ENCODE data around the gene OBP2A.

OBP2A gene

GRCh38 chr9:135551456-135551855 lies 5.5 kb downstream of the OBP2A start:
- no peak for DNase-seq (ENCODE audit: low read depth in 2 of 2)

GRCh38 chr9:135552021-135552697 lies 6.2 kb downstream of the OBP2A start:
- DNase-seq (ENCODE audit: low read depth in 2 of 2), result no peak

- no peak for DNase-seq (ENCODE audit: low read depth in 2 of 2)
These were observed 6.8 kb downstream of the OBP2A start for GRCh38 chr9:135552698-135553171.

- DNase-seq (ENCODE audit: low read depth in 2 of 2), result no peak
These were observed 8.8 kb downstream of the OBP2A start for GRCh38 chr9:135554718-135555117.

- no peak for DNase-seq (ENCODE audit: low read depth in 2 of 2)
These were observed 9.3 kb downstream of the OBP2A start for GRCh38 chr9:135555203-135555602.

GRCh38 chr9:135555910-135556309 lies 10.0 kb downstream of the OBP2A start:
- DNase-seq (ENCODE audit: low read depth in 2 of 2), result no peak

- no peak for DNase-seq (ENCODE audit: low read depth in 2 of 2)
These were observed 13.7 kb downstream of the OBP2A start for GRCh38 chr9:135559606-135560005.

- no peak for DNase-seq (ENCODE audit: low read depth in 2 of 2)
These were observed 15.7 kb downstream of the OBP2A start, which contains the start of gene PAEP for GRCh38 chr9:135561391-135562234. PAEP (plus strand) TSS chr9:135561756.

- no peak for DNase-seq (ENCODE audit: low read depth in 2 of 2)
These were observed 16.4 kb downstream of the OBP2A start for GRCh38 chr9:135562235-135562745.

GRCh38 chr9:135563039-135563476 lies 17.1 kb downstream of the OBP2A start:
- no peak for DNase-seq (ENCODE audit: low read depth in 2 of 2)

- no peak for DNase-seq (ENCODE audit: low read depth in 2 of 2)
These were observed 17.9 kb downstream of the OBP2A start for GRCh38 chr9:135563858-135564257.

GRCh38 chr9:135565141-135565628 lies 19.3 kb downstream of the OBP2A start:
- no peak for DNase-seq (ENCODE audit: low read depth in 2 of 2)

GRCh38 chr9:135565636-135566035 lies 19.7 kb downstream of the OBP2A start:
- no peak for DNase-seq (ENCODE audit: low read depth in 2 of 2)

- DNase-seq (ENCODE audit: low read depth in 2 of 2), result no peak
These were observed 20.6 kb downstream of the OBP2A start for GRCh38 chr9:135566552-135566951.

GRCh38 chr9:135567311-135567710 lies 21.4 kb downstream of the OBP2A start:
- DNase-seq (ENCODE audit: low read depth in 2 of 2), result no peak

GRCh38 chr9:135568026-135568425 lies 22.1 kb downstream of the OBP2A start:
- no peak for DNase-seq (ENCODE audit: low read depth in 2 of 2)

GRCh38 chr9:135570456-135570855 lies 24.5 kb downstream of the OBP2A start:
- DNase-seq (ENCODE audit: low read depth in 2 of 2), result no peak

- no peak for DNase-seq (ENCODE audit: low read depth in 2 of 2)
These were observed 26.3 kb downstream of the OBP2A start for GRCh38 chr9:135572233-135572632.

GRCh38 chr9:135573124-135573523 lies 27.2 kb downstream of the OBP2A start:
- no peak for DNase-seq (ENCODE audit: low read depth in 2 of 2)

GRCh38 chr9:135574331-135574730 lies 28.4 kb downstream of the OBP2A start:
- DNase-seq (ENCODE audit: low read depth in 2 of 2), result no peak

GRCh38 chr9:135574943-135575342 lies 29.0 kb downstream of the OBP2A start:
- DNase-seq (ENCODE audit: low read depth in 2 of 2), result no peak

- no peak for DNase-seq (ENCODE audit: low read depth in 2 of 2)
These were observed 30.2 kb downstream of the OBP2A start for GRCh38 chr9:135575995-135576631.
